HCEC 1CT (cell line): ENCODE measurements around the gene STXBP2.

Source experiments
- DNase-seq: peaks from one replicate; pipeline ENCODE4 v3.0.0-alpha.2; 2017

Gene STXBP2

GRCh38 chr19:7636691-7637373 is at the start of gene STXBP2:
STXBP2 (plus strand) TSS chr19:7637110; CDS start chr19:7637150, 40 bp downstream.
- DNase-seq = no peak

DNA sequence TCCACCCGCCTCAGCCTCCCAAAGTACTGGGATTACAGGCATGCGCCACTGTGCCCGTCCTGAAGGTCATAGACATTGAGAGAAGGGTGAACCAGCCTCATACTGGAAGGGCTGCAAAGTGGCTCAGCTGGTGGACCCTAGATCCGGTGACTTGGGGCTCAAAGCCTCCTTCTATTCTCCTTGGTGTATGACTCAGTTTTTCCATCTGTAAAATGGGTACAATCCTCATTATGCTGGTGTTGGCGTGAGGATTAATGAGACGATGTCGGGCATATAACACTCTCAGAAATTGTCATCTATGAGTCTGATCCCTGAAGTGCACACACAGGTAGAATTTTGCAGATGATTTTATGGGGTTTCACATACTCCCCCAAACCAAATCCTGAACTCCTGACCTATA is 47.1 kb upstream of the STXBP2 start:
- DNase-seq = no peak

- DNase-seq = no peak
Measured at GRCh38 chr19:7590256-7590655, 46.7 kb upstream of the STXBP2 start.

DNA sequence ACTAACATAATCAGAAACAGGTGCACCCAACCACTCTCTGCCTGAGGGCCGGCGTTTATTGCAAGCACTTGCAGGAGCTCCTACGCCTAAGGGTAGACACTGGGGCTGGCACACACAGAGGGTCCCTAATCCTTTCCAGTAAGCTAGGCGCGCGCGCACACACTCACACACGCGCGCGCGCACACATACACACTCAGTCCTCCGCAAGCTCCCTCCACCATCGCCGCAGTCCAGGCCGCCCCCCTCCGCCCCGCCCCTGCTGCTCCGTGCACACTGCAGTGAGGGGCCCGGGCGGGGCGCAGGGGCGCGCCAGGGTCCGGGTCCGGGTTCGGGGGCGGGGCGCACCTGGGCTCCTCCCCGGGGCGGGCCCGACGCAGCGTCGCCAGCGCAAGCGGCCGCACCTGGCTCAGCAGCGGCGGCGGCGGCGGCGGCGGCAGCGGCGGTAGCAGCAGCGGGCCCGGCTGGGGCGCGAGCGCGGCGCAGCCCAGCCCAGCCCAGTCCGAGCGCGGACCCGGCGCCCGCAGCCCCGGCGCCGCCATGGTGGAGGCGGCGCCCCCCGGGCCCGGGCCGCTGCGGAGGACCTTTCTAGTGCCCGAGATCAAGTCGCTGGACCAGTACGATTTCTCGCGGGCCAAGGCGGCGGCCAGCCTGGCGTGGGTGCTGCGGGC is 41.3 kb upstream of the STXBP2 start, which contains the start of gene CAMSAP3:
TSS of gene CAMSAP3 (plus strand) at position 398 of the 668 bp plus-strand sequence. CDS start at position 538, 140 bp downstream.
- no peak for DNase-seq

DNA sequence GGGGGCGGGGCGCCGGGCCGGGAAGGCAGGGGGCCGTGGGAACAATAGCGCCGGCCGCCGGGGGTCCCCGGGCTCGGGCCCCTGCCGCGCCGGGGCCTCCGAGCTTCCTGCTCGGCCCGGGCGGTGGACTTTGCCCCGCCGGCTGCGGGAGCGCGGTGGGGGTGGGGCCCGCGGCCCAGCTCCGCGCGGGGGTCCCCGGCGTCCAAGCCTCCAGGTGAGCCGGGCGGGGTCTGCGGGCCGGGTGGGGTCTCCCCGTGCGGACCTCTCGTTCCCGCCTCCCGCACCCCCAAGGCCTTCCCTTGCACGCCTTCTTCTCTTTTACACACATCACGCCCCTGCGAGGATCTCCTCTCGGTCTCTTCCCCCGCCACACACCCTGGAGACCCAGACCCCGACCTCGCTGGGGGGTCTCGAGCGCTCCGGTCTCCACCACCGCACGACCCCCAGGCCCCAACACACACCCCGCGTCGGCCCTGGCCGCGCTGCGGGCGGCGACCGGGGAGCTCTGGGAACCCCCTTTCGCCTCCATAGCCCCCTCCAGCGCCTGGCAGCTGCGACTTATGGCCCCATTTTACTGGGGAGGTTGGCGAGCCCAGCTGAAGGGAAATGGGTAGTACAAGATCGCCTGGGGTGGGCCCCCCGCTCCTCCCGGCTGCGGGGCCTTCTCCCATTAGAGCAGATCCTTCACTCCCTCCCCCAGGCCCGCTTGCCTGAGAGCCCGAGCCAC is 40.5 kb upstream of the STXBP2 start:
- DNase-seq = no peak

- no peak for DNase-seq
Measured at GRCh38 chr19:7597689-7598088, 39.2 kb upstream of the STXBP2 start.

GRCh38 chr19:7598180-7598579 is 38.7 kb upstream of the STXBP2 start:
- DNase-seq = no peak

GRCh38 chr19:7600721-7601120 is 36.2 kb upstream of the STXBP2 start:
- DNase-seq = no peak

DNA sequence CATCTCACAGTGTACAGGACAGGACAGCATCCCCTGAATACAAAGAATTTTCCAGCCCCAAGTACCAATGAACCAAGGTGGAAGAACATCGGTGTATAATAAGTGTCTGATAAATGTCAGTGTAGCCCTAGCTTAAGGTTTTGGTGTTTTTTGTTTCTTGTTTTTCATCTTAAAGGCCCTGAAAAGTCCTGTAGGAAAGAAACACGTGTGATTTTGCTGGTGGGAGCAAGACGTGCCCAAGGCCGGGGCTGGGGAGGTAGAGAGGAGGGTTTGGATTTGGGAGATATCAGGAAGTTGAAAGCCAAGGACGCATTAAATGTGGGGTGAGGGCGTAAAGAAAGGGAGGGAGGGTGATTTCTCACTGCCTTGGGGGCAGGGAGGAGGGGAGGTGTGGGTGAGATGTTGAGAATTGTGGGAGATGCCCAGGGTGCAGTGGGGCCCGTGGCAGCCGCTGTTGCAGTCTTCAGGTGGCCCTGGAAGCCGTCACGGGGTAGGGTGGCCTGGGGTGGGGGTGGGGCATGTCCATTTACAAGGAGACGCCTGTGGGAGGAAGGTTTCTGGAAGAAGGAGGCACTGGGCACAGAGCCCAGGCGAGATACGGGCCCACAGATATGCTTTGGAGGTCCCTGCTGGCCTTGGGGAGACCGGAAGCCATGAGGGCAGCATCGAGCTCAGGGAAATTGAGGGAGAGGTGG is 34.5 kb upstream of the STXBP2 start:
- no peak for DNase-seq

DNA sequence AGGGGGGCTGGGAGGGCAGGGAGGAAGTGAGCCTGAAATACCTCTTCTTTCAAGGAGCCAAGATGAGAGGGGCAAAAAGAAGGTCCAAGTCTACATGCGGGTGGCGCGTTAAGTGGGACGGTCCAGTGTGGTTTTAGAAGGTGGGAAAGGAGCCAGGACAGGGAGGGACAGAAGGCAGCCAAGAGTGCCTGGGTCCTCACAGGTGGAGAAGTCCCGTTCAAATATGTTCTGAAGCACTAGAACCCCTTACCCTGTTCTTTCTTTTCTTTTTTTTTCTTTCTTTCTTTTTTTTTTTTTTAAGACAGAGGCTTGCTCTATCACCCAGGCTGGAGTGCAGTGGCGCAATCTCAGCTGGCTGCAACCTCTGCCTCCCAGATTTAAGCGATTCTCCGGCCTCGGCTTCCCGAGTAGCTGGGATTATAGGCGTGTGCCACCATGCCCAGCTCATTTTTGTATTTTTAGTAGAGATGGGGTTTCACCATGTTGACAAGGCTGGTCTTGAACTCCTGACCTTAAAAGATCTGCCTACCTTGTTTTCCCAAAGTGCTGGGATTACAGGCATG is 33.9 kb upstream of the STXBP2 start:
- DNase-seq = no peak

- no peak for DNase-seq
Measured at GRCh38 chr19:7603919-7604318, 33.0 kb upstream of the STXBP2 start.

DNA sequence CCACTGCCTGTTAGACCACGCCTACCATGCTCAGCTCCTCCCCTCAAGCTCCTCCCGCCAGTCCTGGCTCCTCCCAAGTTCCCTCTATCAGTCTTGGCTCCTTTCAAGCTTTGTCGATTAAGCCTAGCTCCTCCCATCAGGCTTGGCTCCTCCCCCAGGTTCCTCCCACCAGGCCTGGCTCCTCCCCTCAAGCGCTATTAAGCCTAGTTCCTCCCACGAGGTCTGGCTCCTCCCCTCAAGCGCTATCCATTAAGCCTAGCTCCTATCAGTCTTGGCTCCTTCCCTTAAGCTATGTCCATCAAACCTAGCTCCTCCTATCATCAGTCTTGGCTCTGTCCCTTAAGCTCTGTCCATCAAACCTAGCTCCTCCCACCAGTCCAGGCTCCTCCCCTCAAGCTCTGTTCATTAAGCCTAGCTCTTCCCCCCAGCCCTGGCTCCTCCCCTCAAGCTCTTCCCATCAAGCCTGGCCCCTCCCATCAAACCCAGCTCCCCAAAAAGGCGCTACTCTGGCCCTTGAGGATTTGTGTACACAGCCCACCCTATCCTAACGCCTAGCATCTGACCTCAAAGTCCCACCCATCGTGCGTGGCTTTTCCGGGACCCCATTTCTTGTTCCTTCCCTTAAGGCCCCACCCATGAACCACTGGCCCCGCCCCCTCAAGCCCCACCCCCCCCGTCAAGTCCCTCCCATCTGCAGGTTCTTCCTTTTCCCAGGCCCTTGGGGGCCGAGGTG is 31.3 kb upstream of the STXBP2 start:
- peak; percentile 17 for DNase-seq

DNA sequence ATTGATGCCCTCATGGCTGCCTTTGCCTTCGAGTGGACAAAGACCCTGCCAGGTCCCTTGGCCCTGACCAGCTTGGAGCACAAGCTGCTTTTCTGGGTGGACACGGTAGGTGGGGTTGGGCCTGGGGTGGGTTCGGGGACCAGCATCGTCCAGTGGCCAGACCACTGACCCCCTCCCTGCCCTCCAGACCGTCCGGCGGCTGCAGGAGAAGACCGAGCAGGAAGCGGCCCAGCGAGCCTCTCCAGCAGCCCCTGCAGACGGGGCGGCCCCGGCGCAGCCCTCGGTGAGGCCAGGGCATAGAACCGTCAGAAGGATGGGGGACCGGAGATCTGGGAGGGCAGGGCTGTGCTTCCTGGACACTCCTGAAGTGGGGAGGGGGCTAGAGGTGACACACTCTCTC is 30.6 kb upstream of the STXBP2 start:
- DNase-seq = no peak

DNA sequence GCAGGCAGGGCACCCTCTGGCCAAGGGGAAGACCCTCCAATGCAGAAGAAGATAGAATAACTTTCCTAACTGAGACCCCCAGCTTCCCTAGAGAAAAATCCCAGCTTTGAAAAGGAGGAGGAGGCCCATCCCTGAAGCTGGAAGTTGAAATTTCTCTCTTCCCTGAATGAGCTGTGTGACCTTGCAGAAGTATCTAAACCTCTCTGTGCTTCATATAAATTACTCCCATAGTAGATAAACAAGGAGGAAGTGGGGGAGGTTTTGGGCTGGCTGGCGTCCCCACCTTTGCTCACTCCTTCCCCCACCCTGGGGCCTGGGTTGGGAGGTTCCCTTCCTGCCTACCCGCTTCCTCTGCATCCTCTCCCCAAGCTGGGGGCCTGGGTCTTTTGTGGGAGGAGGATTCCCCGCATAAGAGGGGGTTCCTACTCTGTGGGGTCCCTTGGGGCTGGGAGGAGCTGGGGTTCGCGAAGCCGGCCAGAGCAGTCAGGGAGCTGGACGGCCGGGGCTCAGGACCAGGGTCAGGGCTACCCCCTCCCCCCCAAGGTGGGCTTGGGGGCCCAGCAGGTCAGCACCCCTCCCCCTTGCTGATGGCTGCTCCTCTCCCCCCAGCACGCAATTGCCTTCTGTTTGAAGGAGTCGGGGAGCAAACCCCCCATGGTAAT is 29.6 kb upstream of the STXBP2 start:
- no peak for DNase-seq

GRCh38 chr19:7607874-7608560 is 28.9 kb upstream of the STXBP2 start:
- no peak for DNase-seq

GRCh38 chr19:7610491-7611240 is 26.2 kb upstream of the STXBP2 start:
- no peak for DNase-seq

DNA sequence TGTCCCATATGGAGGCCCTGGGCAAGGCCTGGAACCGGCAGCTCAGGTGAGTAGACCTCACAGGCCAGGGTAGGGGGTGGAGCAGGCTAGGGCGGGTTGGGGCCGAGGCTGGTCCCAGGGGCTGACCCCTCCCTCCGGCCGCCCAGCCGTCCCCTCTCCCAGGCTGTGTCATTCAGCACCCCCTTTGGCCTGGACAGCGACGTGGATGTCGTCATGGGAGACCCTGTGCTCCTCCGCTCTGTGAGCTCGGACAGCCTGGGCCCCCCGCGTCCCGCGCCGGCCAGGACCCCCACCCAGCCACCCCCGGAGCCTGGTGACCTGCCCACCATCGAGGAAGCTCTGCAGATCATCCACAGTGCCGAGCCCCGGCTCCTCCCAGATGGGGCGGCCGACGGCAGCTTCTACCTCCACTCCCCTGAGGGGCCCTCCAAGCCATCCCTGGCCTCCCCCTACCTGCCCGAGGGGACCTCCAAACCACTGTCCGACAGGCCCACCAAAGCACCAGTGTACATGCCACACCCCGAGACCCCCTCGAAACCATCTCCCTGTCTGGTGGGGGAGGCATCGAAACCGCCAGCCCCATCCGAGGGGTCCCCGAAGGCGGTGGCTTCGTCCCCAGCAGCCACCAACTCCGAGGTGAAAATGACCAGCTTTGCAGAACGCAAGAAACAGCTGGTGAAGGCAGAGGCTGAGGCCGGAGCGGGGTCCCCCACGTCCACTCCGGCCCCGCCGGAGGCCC is 25.2 kb upstream of the STXBP2 start:
- no peak for DNase-seq

DNA sequence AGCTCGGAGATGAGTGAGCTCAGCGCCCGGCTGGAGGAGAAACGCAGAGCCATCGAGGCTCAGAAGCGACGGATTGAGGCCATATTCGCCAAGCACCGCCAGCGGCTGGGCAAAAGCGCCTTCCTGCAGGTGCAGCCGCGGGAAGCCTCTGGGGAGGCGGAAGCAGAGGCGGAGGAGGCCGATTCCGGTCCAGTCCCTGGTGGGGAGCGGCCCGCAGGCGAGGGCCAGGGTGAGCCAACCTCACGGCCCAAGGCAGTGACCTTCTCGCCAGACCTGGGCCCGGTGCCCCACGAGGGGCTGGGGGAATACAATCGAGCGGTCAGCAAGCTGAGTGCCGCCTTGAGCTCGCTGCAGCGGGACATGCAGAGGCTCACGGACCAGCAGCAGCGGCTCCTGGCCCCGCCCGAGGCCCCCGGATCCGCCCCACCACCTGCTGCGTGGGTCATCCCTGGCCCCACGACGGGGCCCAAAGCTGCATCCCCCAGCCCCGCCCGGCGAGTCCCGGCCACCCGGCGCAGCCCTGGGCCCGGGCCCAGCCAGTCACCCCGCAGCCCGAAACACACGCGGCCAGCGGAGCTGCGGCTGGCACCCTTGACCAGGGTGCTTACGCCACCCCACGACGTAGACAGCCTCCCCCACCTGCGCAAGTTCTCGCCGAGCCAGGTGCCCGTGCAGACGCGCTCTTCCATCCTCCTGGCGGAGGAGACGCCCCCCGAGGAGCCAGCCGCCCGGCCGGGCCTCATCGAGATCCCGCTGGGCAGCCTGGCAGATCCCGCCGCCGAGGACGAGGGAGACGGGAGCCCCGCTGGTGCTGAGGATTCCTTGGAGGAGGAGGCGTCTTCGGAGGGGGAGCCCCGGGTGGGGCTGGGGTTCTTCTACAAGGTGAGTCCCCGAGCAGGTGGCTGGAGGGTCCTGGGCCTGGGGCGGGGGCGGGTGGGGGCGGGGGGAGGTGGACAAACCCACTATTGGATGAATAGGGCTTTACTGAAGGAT is 24.3 kb upstream of the STXBP2 start:
- no peak for DNase-seq
